H9 (cell line): ENCODE data around the gene ANO2. TPM values are rescaled to one million over a fixed set of nuclear protein-coding genes. Genes with fewer than 3 reads are reported as not detected.

Experiments used
- DNase-seq: peaks from one replicate; pipeline ENCODE4 v3.0.0-alpha.2; 2017
- H2AFZ ChIP-seq: one replicate; pipeline ENCODE4 v1.6.1; 2013; ENCODE audit warnings: mild to moderate bottlenecking, low read length, control low read depth, moderate library complexity
- H2AK5ac ChIP-seq: 2 replicates; pipeline ENCODE4 v1.6.1; 2013; ENCODE audit warnings: low read length, control low read depth, mixed read lengths; ENCODE audit not compliant: insufficient read length
- H2BK120ac ChIP-seq: one replicate; pipeline ENCODE4 v1.6.1; 2013; ENCODE audit warnings: low read depth, mild to moderate bottlenecking, low read length, control low read depth, inconsistent platforms; ENCODE audit not compliant: poor library complexity, severe bottlenecking
- H2BK12ac ChIP-seq: 2 replicates; pipeline ENCODE4 v1.6.1; 2013; ENCODE audit warnings: low read length, control low read depth, mixed read lengths, low read depth; ENCODE audit not compliant: insufficient read length
- H2BK15ac ChIP-seq: 2 replicates; pipeline ENCODE4 v1.6.1; 2013; ENCODE audit warnings: low read depth, low read length, control low read depth
- H2BK20ac ChIP-seq: one replicate; pipeline ENCODE4 v1.6.1; 2013; ENCODE audit warnings: low read depth, mild to moderate bottlenecking, low read length, control low read depth, inconsistent platforms; ENCODE audit not compliant: poor library complexity, severe bottlenecking
- H2BK5ac ChIP-seq: 2 replicates; pipeline ENCODE4 v1.6.1; 2013; ENCODE audit warnings: low read length, control low read depth, mixed read lengths; ENCODE audit not compliant: insufficient read length
- H3K14ac ChIP-seq: 2 replicates; pipeline ENCODE4 v1.6.1; 2013; ENCODE audit warnings: low read length, control low read depth; ENCODE audit not compliant: insufficient read depth
- H3K18ac ChIP-seq: 2 replicates; pipeline ENCODE4 v1.6.1; 2013; ENCODE audit warnings: low read depth, mild to moderate bottlenecking, mixed read lengths, low read length, control low read depth; ENCODE audit not compliant: insufficient read length
- H3K23ac ChIP-seq: 2 replicates; pipeline ENCODE4 v1.6.1; 2013; ENCODE audit warnings: low read length, control low read depth, mixed read lengths, low read depth; ENCODE audit not compliant: insufficient read length
- H3K23me2 ChIP-seq: 2 replicates; pipeline ENCODE4 v1.6.1; 2013; ENCODE audit warnings: low read depth, mild to moderate bottlenecking, mixed read lengths, low read length, control low read depth; ENCODE audit not compliant: insufficient read length, poor library complexity, severe bottlenecking
- H3K27ac ChIP-seq: 2 replicates; pipeline ENCODE4 v1.5.1; 2013; ENCODE audit warnings: low read length, control low read depth, mixed read lengths, low read depth; ENCODE audit not compliant: insufficient read length
- H3K27me3 ChIP-seq: 2 replicates; pipeline ENCODE4 v1.6.1; 2013; ENCODE audit warnings: low read length, control low read depth, inconsistent platforms; ENCODE audit not compliant: insufficient read depth
- H3K4ac ChIP-seq: 2 replicates; pipeline ENCODE4 v1.6.1; 2013; ENCODE audit warnings: low read depth, mild to moderate bottlenecking, control low read depth, inconsistent platforms, low read length, moderate library complexity
- H3K4me1 ChIP-seq: 2 replicates; pipeline ENCODE4 v1.6.1; 2013; ENCODE audit warnings: low read length, control low read depth, inconsistent platforms; ENCODE audit not compliant: insufficient read depth
- H3K4me2 ChIP-seq: 2 replicates; pipeline ENCODE4 v1.6.1; 2013; ENCODE audit warnings: low read length, control low read depth, mixed read lengths; ENCODE audit not compliant: insufficient read length, insufficient read depth
- H3K56ac ChIP-seq: 2 replicates; pipeline ENCODE4 v1.6.1; 2013; ENCODE audit warnings: low read depth, mild to moderate bottlenecking, mixed read lengths, low read length, control low read depth; ENCODE audit not compliant: insufficient read length
- H3K79me1 ChIP-seq: 2 replicates; pipeline ENCODE4 v1.6.1; 2013; ENCODE audit warnings: low read depth, mild to moderate bottlenecking, moderate library complexity, low read length, control low read depth, inconsistent platforms; ENCODE audit not compliant: insufficient read depth, poor library complexity, severe bottlenecking
- H3K79me2 ChIP-seq: 2 replicates; pipeline ENCODE4 v1.6.1; 2013; ENCODE audit warnings: low read length, control low read depth, inconsistent platforms; ENCODE audit not compliant: insufficient read depth
- H3K9ac ChIP-seq: 2 replicates; pipeline ENCODE4 v1.6.1; 2013; ENCODE audit warnings: low read length, control low read depth, mixed read lengths; ENCODE audit not compliant: insufficient read length; ENCODE audit errors: extremely low read depth
- H3K9me3 ChIP-seq: one replicate; pipeline ENCODE4 v1.6.1; 2013; ENCODE audit warnings: low read depth, low read length, inconsistent platforms; ENCODE audit not compliant: control insufficient read depth
- H3T11ph ChIP-seq: one replicate; pipeline ENCODE4 v1.6.1; 2013; ENCODE audit warnings: mild to moderate bottlenecking, low read length, control low read depth, inconsistent platforms
- H4K20me1 ChIP-seq: one replicate; pipeline ENCODE4 v1.6.1; 2013; ENCODE audit not compliant: control insufficient read depth, insufficient read length, insufficient read depth
- H4K5ac ChIP-seq: 2 replicates; pipeline ENCODE4 v1.6.1; 2013; ENCODE audit warnings: low read depth, mild to moderate bottlenecking, mixed read lengths, low read length, control low read depth; ENCODE audit not compliant: insufficient read length
- H4K8ac ChIP-seq: replicated peaks from 2 replicates; pipeline ENCODE4 v1.6.1; 2013; ENCODE audit warnings: low read length, control low read depth, mixed read lengths, low read depth; ENCODE audit not compliant: insufficient read length
- H4K91ac ChIP-seq: 2 replicates; pipeline ENCODE4 v1.6.1; 2013; ENCODE audit warnings: low read depth, mild to moderate bottlenecking, moderate library complexity, mixed read lengths, low read length, control low read depth; ENCODE audit not compliant: insufficient read length
- H3K27ac Mint-ChIP-seq, 3 experiments: 2 replicates in 2 of 3; 3 replicates in 1 of 3; pipeline ENCODE4 v1.8.0; 2020 to 2021; ENCODE audit warnings: mixed read lengths in 3 of 3, mild to moderate bottlenecking in 1 of 3, moderate library complexity in 1 of 3
- H3K27me3 Mint-ChIP-seq: 2 replicates; pipeline ENCODE4 v1.8.0; 2021; ENCODE audit warnings: low read depth, mild to moderate bottlenecking, moderate library complexity, mixed read lengths
- H3K36me3 Mint-ChIP-seq, 3 experiments: 2 replicates in 2 of 3; 3 replicates in 1 of 3; pipeline ENCODE4 v1.8.0; 2020 to 2021; ENCODE audit warnings: low read depth in 3 of 3, mixed read lengths in 3 of 3; ENCODE audit not compliant: insufficient read depth in 1 of 3
- H3K4me1 Mint-ChIP-seq, 2 experiments: 2 replicates each; pipeline ENCODE4 v1.8.0; 2020; ENCODE audit warnings: mixed read lengths in 2 of 2
- H3K4me3 Mint-ChIP-seq, 2 experiments: 2 replicates in 1 of 2; 3 replicates in 1 of 2; pipeline ENCODE4 v1.8.0; 2020 to 2021; ENCODE audit warnings: mild to moderate bottlenecking in 2 of 2, mixed read lengths in 2 of 2, moderate library complexity in 1 of 2
- H3K9me3 Mint-ChIP-seq, 2 experiments: 2 replicates in 1 of 2; 3 replicates in 1 of 2; pipeline ENCODE4 v1.8.0; 2020; ENCODE audit warnings: mild to moderate bottlenecking in 2 of 2, mixed read lengths in 2 of 2, moderate library complexity in 1 of 2
- CTCF ChIP-seq: fragments of 200-600 bp; sonication (generic); conservative IDR thresholded peaks from 3 replicates; pipeline ENCODE4 v1.8.0; 2021; ENCODE audit warnings: antibody characterized with exemption, mild to moderate bottlenecking
- WGBS: extraction: QIAGEN DNeasy Blood & Tissue Kit; methylation state at CpG from one replicate; pipeline ENCODE4 v1.1.7; 2013; ENCODE audit warnings: missing lambda C conversion rate, low lambda C conversion rate, mixed read lengths; ENCODE audit not compliant: insufficient read length; ENCODE audit errors: extremely low coverage; 5-methylcytosine and 5-hydroxymethylcytosine counted together
- total RNA-seq: library from RNA; stranded (reverse); gene quantifications from 2 replicates; pipeline ENCODE4 v1.2.1, GENCODE V29; 2021

Gene ANO2
- total RNA-seq, 1 experiment from 2014 or later, result 3.8 TPM

- no peaks in the 10 kb centered on the region; the same call in 1 of the 2 replicates for H3K27me3 Mint-ChIP-seq
- Histone ChIP-seq H4K8ac (no peak overlapping the region), H3K23ac (no peak overlapping the region), H3K9ac (no peak overlapping the region), H3K4me2 (no peak overlapping the region), H2BK15ac (no peak overlapping the region), H3K14ac (no peak overlapping the region), H3K4ac (no peak overlapping the region), H2AK5ac (no peak overlapping the region), H4K20me1 (no peaks in the 10 kb centered on the region), H2BK20ac (no peak overlapping the region), H3K4me1 (no peaks in the 10 kb centered on the region), H2AFZ (no peak overlapping the region), H3K27ac (no peak overlapping the region), H4K91ac (no peak overlapping the region), H2BK5ac (no peak overlapping the region), H3K18ac (no peak overlapping the region), H3K79me1 (no peaks in the 10 kb centered on the region), H3K27me3 (no peaks in the 10 kb centered on the region), H4K5ac (no peak overlapping the region), H3K9me3 (no peaks in the 10 kb centered on the region), H2BK12ac (no peak overlapping the region), H3K56ac (no peak overlapping the region), H3K79me2 (no peaks in the 10 kb centered on the region), H3T11ph (no peak overlapping the region), H3K23me2 (no peaks in the 10 kb centered on the region), H2BK120ac (no peak overlapping the region)
- WGBS, result no CpG with 5 or more reads among the region's 6 CpGs
- 0 out of 7 replicates have a peak, but pooled peaks cover 0 to 4% (median 0%) of the 10 kb centered on the region in 3 experiments for H3K36me3 Mint-ChIP-seq
- H3K4me3 Mint-ChIP-seq, result no peak overlapping the region
- peaks cover 21 to 32% of the 10 kb centered on the region in 2 experiments for H3K4me1 Mint-ChIP-seq
- H3K27ac Mint-ChIP-seq, result no peak overlapping the region
- H3K9me3 Mint-ChIP-seq, result no peaks in the 10 kb centered on the region
- no peak for DNase-seq
- TF ChIP-seq CTCF, result no peak
Observed at GRCh38 chr12:5561846-5562245, 383.2 kb downstream of the ANO2 start.
